ENCODE measurements around the gene ME3.

ME3 gene

GRCh38 chr11:86473991-86474833 lies 198.2 kb downstream of the ME3 start:
- no peak for TF ChIP-seq CTCF (IDR thresholded peaks at IDR 0.05)

- no peak for TF ChIP-seq CTCF (IDR thresholded peaks at IDR 0.05)
These were observed 202.7 kb downstream of the ME3 start for GRCh38 chr11:86469491-86470388.

- no peak for TF ChIP-seq CTCF (IDR thresholded peaks at IDR 0.05)
These were observed 204.2 kb downstream of the ME3 start for GRCh38 chr11:86468169-86468568.

- no peak for TF ChIP-seq CTCF (IDR thresholded peaks at IDR 0.05)
These were observed 207.8 kb downstream of the ME3 start for GRCh38 chr11:86464509-86465221.

GRCh38 chr11:86463955-86464354 lies 208.5 kb downstream of the ME3 start:
- TF ChIP-seq CTCF (IDR thresholded peaks at IDR 0.05) = no peak

- TF ChIP-seq CTCF (IDR thresholded peaks at IDR 0.05) = no peak
These were observed 209.3 kb downstream of the ME3 start for GRCh38 chr11:86463120-86463519.

GRCh38 chr11:86461892-86462291 lies 210.5 kb downstream of the ME3 start:
- TF ChIP-seq CTCF (IDR thresholded peaks at IDR 0.05) = no peak

Measured in LNCAP (cell line).